GM12891 (cell line): ENCODE measurements around the gene ZCWPW1.

Experiments
- PAX5 ChIP-seq: IDR thresholded peaks from 2 replicates; pipeline ENCODE4 v1.6.1; 2011; ENCODE audit warnings: low read length, moderate library complexity, mild to moderate bottlenecking; ENCODE audit not compliant: insufficient read depth, severe bottlenecking
- POLR2A ChIP-seq: IDR thresholded peaks from 2 replicates; pipeline ENCODE4 v1.6.1; 2011; ENCODE audit warnings: low read depth, low read length, control low read depth
- POLR2AphosphoS5 ChIP-seq: IDR thresholded peaks from 2 replicates; pipeline ENCODE4 v1.6.1; 2011; ENCODE audit warnings: low read depth, low read length, control low read depth
- SPI1 ChIP-seq: IDR thresholded peaks from 2 replicates; pipeline ENCODE4 v1.6.1; 2011; ENCODE audit warnings: low read depth, low read length, control low read depth

DNA sequence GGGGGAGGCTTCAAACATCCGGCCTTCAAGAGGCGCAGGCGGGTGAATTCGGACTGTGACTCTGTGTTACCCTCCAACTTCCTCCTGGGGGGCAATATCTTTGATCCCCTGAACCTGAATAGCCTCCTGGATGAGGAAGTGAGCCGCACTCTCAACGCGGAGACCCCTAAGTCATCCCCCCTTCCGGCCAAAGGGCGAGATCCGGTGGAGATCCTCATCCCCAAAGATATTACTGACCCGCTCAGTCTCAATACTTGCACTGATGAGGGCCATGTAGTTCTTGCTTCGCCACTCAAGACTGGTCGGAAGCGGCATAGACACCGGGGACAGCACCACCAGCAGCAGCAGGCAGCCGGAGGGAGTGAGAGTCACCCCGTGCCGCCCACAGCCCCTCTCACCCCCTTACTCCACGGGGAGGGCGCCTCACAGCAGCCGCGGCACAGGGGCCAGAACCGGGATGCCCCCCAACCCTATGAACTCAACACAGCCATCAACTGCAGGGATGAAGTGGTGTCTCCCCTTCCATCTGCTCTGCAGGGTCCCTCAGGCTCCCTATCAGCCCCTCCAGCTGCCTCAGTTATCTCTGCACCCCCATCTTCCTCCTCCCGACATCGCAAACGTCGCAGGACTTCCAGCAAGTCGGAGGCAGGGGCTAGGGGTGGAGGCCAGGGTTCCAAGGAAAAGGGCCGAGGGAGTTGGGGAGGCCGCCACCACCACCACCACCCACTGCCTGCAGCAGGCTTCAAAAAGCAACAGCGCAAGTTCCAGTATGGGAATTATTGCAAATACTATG is 2.2 kb upstream of the ZCWPW1 start:
- TF ChIP-seq POLR2AphosphoS5 (no peak; the same call in 1 of the 2 replicates), POLR2A (peak; percentile 26; the same call in 1 of the 2 replicates), PAX5 (no peak), SPI1 (peak; percentile 61)
